OCI-LY7 (cell line): ENCODE data around the gene PAK1IP1. TPM values are rescaled to one million over a fixed set of nuclear protein-coding genes. Genes with fewer than 3 reads are reported as not detected.
"Not testable (repeated sequence)": the region's sequence is repeated elsewhere in the genome, so short reads cannot be mapped to it uniquely, and the experiment has no call there.

Experiments used
- BruUV-seq: library from RNA; stranded (reverse); fragments of 400-500 nt; replicated peaks from 2 replicates; lab custom pipeline; 2021; lab: Mats Ljungman, UMichigan
- CTCF ChIA-PET: fragments of 300-600 bp; sonication (Branson Sonifier 250); formaldehyde crosslinking; loops from one replicate; lab custom pipeline; 2022; ENCODE audit warnings: antibody characterized with exemption; ENCODE audit not compliant: unreplicated experiment; lab: Charles Lee
- POLR2A ChIA-PET: fragments of 300-600 bp; sonication (Branson Sonifier 250); formaldehyde crosslinking; loops from one replicate; lab custom pipeline; 2022; ENCODE audit warnings: antibody characterized with exemption; lab: Charles Lee
- DNase-seq: peaks from one replicate; pipeline ENCODE4 v3.0.0-alpha.2; 2015; ENCODE audit warnings: low spot score
- H2AFZ ChIP-seq: fragments of 200-600 bp; sonication (generic), shearing (Covaris generic); 2 replicates; pipeline ENCODE4 v1.6.1; 2014; ENCODE audit warnings: mild to moderate bottlenecking, antibody characterized with exemption, low read length, moderate library complexity
- H3K27ac ChIP-seq: fragments of 200-600 bp; sonication (generic); 2 replicates; pipeline ENCODE4 v1.5.1; 2014; ENCODE audit warnings: mixed run types, low read depth, mild to moderate bottlenecking, moderate library complexity, low read length, inconsistent platforms; ENCODE audit not compliant: poor library complexity, severe bottlenecking
- H3K36me3 ChIP-seq: fragments of 200-600 bp; sonication (generic); 2 replicates; pipeline ENCODE4 v1.6.1; 2014; ENCODE audit warnings: mild to moderate bottlenecking, antibody characterized with exemption, low read length, moderate library complexity, mixed read lengths; ENCODE audit not compliant: insufficient read depth
- H3K4me1 ChIP-seq: fragments of 200-600 bp; sonication (generic); 2 replicates; pipeline ENCODE4 v1.5.1; 2014; ENCODE audit warnings: mild to moderate bottlenecking, low read length; ENCODE audit not compliant: insufficient read depth, poor library complexity, severe bottlenecking
- H3K4me2 ChIP-seq: fragments of 200-600 bp; sonication (generic); 2 replicates; pipeline ENCODE4 v1.6.1; 2014; ENCODE audit warnings: mild to moderate bottlenecking, low read length
- H3K4me3 ChIP-seq: fragments of 200-600 bp; sonication (generic); 2 replicates; pipeline ENCODE4 v1.5.1; 2014; ENCODE audit warnings: mild to moderate bottlenecking, low read depth, low read length; ENCODE audit not compliant: poor library complexity, severe bottlenecking
- H3K79me2 ChIP-seq: fragments of 200-600 bp; sonication (generic); 2 replicates; pipeline ENCODE4 v1.6.1; 2016; ENCODE audit warnings: low read depth, mild to moderate bottlenecking, low read length, moderate library complexity, mixed read lengths; ENCODE audit not compliant: insufficient read depth
- H3K9me2 ChIP-seq: fragments of 200-600 bp; sonication (generic); 2 replicates; pipeline ENCODE4 v1.6.1; 2016; ENCODE audit warnings: mild to moderate bottlenecking, low read length, mixed read lengths; ENCODE audit not compliant: insufficient read depth
- H3K9me3 ChIP-seq: fragments of 200-600 bp; sonication (generic); 2 replicates; pipeline ENCODE4 v1.6.1; 2014; ENCODE audit warnings: mild to moderate bottlenecking, mixed run types, low read length, mixed read lengths
- H4K20me1 ChIP-seq: fragments of 200-600 bp; sonication (generic); 2 replicates; pipeline ENCODE4 v1.6.1; 2014; ENCODE audit warnings: mild to moderate bottlenecking, antibody characterized with exemption, low read length, moderate library complexity, mixed read lengths; ENCODE audit not compliant: insufficient read depth
- CTCF ChIP-seq: fragments of 200-600 bp; sonication (generic); conservative IDR thresholded peaks from 2 replicates; pipeline ENCODE4 v1.5.1; 2014; ENCODE audit warnings: mild to moderate bottlenecking, antibody characterized with exemption, low read length, moderate library complexity, mixed read lengths
- EZH2phosphoT487 ChIP-seq: fragments of 200-600 bp; sonication (generic); IDR thresholded peaks from 2 replicates; pipeline ENCODE4 v1.6.1; 2018; ENCODE audit warnings: low read depth, borderline replicate concordance, mild to moderate bottlenecking, mixed run types, antibody characterized with exemption, low read length, moderate library complexity, mixed read lengths
- intact Hi-C: fragments of 100-400 bp; cut with micrococcal nuclease; formaldehyde crosslinking; loops from one replicate; pipeline ENCODE4 v1.10.0; 2022; ENCODE audit not compliant: unreplicated experiment
- total RNA-seq, 2 experiments: library from RNA; depleted of rRNA in 1 of 2; stranded (reverse); fragments of >200 nt in 1 of 2; shearing (Covaris generic) in 1 of 2; gene quantifications; 2 replicates each; pipeline ENCODE4 v1.2.3, GENCODE V29; 2014 to 2022

Gene PAK1IP1
- total RNA-seq, 2 experiments from 2014 or later, result 21.8 to 27.8 TPM

GRCh38 chr6:10740061-10740460, 45.3 kb downstream of the PAK1IP1 start:
- BruUV-seq, result no TSS peak
- intact Hi-C loops, result no loop called here

GRCh38 chr6:10741643-10742042, 46.9 kb downstream of the PAK1IP1 start:
- H4K20me1 ChIP-seq, H3K9me2 ChIP-seq, H3K36me3 ChIP-seq, BruUV-seq, CTCF ChIA-PET, DNase-seq, POLR2A ChIA-PET, H3K79me2 ChIP-seq, H3K4me2 ChIP-seq, H3K9me3 ChIP-seq, H3K4me3 ChIP-seq, intact Hi-C loops, H2AFZ ChIP-seq, H3K4me1 ChIP-seq, H3K27ac ChIP-seq: not testable (repeated sequence)

More at GRCh38 chr6:10740061-10740460, 45.3 kb downstream of the PAK1IP1 start:
- H4K20me1 ChIP-seq, result no peaks in the 10 kb centered on the region
- ChIA-PET POLR2A (interaction anchor here (1.0 kb wide), 1 partner anchor 9 kb away, joined by 4 read pairs; no protein-coding TSS in a partner anchor), CTCF (no interaction called here)
- H3K4me1 ChIP-seq, result no peaks in the 10 kb centered on the region
- H3K4me2 ChIP-seq, result no peak overlapping the region
- no peak for DNase-seq
- no peak overlapping the region for H2AFZ ChIP-seq
- no peak for TF ChIP-seq CTCF
- TF ChIP-seq EZH2phosphoT487, result no peak
- H3K79me2 ChIP-seq, result no peaks in the 10 kb centered on the region
- no peaks in the 10 kb centered on the region for H3K9me2 ChIP-seq
- H3K9me3 ChIP-seq, result no peaks in the 10 kb centered on the region
- H3K27ac ChIP-seq, result no peak overlapping the region
- H3K4me3 ChIP-seq, result no peak overlapping the region
- no peaks in the 10 kb centered on the region for H3K36me3 ChIP-seq

- intact Hi-C loops, result no loop called here
- no peak overlapping the region for H3K27ac ChIP-seq
- CTCF ChIA-PET, result no interaction called here
- H3K9me3 ChIP-seq, result no peaks in the 10 kb centered on the region
- no TSS peak for BruUV-seq
- no peaks in the 10 kb centered on the region for H4K20me1 ChIP-seq
- no peak overlapping the region for H3K4me2 ChIP-seq
- no peaks in the 10 kb centered on the region for H3K9me2 ChIP-seq
- H3K4me1 ChIP-seq, result peaks cover 11% of the 10 kb centered on the region
- H3K36me3 ChIP-seq, result no peaks in the 10 kb centered on the region
- no peak for TF ChIP-seq CTCF
- TF ChIP-seq EZH2phosphoT487, result no peak
- POLR2A ChIA-PET, result no interaction called here
- H2AFZ ChIP-seq, result no peak overlapping the region
- peaks cover 4% of the 10 kb centered on the region; the same call in 1 of the 2 replicates for H3K79me2 ChIP-seq
- H3K4me3 ChIP-seq, result no peak overlapping the region
- no peak for DNase-seq
Measured at GRCh38 chr6:10742251-10742650, 47.5 kb downstream of the PAK1IP1 start.
